Activated B cell treated with CpG ODN at 0.5 μM for 24 hours (primary cell): ENCODE data around the gene SEMA5A. TPM values are rescaled to one million over a fixed set of nuclear protein-coding genes. Genes with fewer than 3 reads are reported as not detected.

Experiments used
- ATAC-seq: fragments of 200-7000 bp; cut with Tn5 transposase; one replicate; pipeline ENCODE4 v1.10.0; 2021; ENCODE audit warnings: low read depth, mild to moderate bottlenecking, moderate library complexity
- CTCF ChIA-PET: fragments of 350-600 bp; sonication (Branson Sonifier 250); formaldehyde crosslinking; loops from one replicate; lab custom pipeline; 2021; ENCODE audit warnings: antibody characterized with exemption; lab: Charles Lee
- POLR2A ChIA-PET: fragments of 350-600 bp; sonication (Branson Sonifier 250); formaldehyde crosslinking; loops from one replicate; lab custom pipeline; 2021; ENCODE audit warnings: antibody characterized with exemption; lab: Charles Lee
- DNase-seq: peaks from one replicate; pipeline ENCODE4 v3.0.0; 2022
- H3K27ac Mint-ChIP-seq: one replicate; pipeline ENCODE4 v1.8.0; 2020; ENCODE audit warnings: mixed read lengths
- H3K27me3 Mint-ChIP-seq: one replicate; pipeline ENCODE4 v1.8.0; 2021; ENCODE audit warnings: mixed read lengths
- H3K36me3 Mint-ChIP-seq: one replicate; pipeline ENCODE4 v1.8.0; 2021; ENCODE audit warnings: low read depth, mixed read lengths
- H3K4me1 Mint-ChIP-seq: one replicate; pipeline ENCODE4 v1.8.0; 2021; ENCODE audit warnings: mixed read lengths
- H3K4me3 Mint-ChIP-seq: one replicate; pipeline ENCODE4 v1.8.0; 2020; ENCODE audit warnings: mild to moderate bottlenecking, mixed read lengths
- H3K9me3 Mint-ChIP-seq: one replicate; pipeline ENCODE4 v1.8.0; 2020; ENCODE audit warnings: mixed read lengths
- intact Hi-C: fragments of 100-400 bp; cut with micrococcal nuclease; formaldehyde crosslinking; loops from one replicate; pipeline ENCODE4 v1.15.1; 2024
- total RNA-seq: library from RNA; stranded (reverse); gene quantifications from 2 replicates; pipeline ENCODE4 v1.2.3, GENCODE V29; 2022
- TF ChIP-seq, protein P1 (sequence below): fragments of 200-600 bp; IDR thresholded peaks from one replicate; pipeline ENCODE4 v1.8.0; 2022; ENCODE audit warnings: antibody characterized with exemption, mild to moderate bottlenecking

SEMA5A gene
- total RNA-seq, 1 donor from 2014 or later = not detected

DNA sequence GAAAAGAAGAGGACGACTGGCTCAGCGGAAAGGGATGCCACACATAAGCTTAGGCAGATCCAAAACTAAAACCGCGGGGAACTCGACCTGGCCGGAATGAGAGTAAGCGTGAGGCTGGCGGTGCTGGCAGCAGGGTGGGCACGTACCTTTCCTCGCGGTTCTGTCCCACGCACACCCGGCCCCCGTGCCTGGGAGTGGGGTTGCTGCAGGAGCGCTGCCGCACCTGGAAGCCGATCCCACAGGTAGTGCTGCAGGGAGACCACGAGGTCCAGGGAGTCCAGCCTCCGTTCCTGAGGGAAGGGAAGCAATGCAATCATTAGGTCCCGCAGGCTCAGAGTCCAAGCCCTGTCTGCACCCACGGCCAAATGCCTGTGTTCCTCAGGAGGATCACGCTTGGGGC lies 427.0 kb downstream of the SEMA5A start:
- Mint-ChIP-seq H3K9me3 (no peaks in the 10 kb centered on the region), H3K27me3 (peaks cover 3% of the 10 kb centered on the region), H3K36me3 (no peaks in the 10 kb centered on the region), H3K27ac (no peak overlapping the region), H3K4me1 (no peaks in the 10 kb centered on the region), H3K4me3 (no peak overlapping the region)
- TF ChIP-seq, protein P1, sequence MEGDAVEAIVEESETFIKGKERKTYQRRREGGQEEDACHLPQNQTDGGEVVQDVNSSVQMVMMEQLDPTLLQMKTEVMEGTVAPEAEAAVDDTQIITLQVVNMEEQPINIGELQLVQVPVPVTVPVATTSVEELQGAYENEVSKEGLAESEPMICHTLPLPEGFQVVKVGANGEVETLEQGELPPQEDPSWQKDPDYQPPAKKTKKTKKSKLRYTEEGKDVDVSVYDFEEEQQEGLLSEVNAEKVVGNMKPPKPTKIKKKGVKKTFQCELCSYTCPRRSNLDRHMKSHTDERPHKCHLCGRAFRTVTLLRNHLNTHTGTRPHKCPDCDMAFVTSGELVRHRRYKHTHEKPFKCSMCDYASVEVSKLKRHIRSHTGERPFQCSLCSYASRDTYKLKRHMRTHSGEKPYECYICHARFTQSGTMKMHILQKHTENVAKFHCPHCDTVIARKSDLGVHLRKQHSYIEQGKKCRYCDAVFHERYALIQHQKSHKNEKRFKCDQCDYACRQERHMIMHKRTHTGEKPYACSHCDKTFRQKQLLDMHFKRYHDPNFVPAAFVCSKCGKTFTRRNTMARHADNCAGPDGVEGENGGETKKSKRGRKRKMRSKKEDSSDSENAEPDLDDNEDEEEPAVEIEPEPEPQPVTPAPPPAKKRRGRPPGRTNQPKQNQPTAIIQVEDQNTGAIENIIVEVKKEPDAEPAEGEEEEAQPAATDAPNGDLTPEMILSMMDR = no peak
- POLR2A ChIA-PET = no interaction called here
- intact Hi-C loops = no loop called here
- CTCF ChIA-PET = no interaction called here
- no peak for ATAC-seq
- no peak for DNase-seq

DNA sequence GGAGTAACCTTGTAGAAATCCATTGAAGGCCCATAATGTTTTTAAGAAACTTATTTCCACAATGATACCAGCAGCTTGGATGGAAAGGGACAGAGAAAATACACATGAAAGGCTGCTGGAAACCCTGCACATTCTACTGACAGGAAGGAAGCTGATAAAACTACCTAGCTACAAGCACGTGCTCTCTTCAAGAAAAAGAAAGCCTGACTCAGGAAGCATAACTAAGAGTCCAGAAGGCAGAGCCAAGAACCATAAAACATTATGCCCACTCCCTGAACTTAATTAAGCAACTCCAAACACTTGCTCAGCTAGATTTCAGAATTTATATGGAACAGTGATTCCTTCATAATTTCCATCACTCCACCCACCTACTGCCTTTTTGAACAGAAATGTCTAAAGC lies 430.8 kb downstream of the SEMA5A start:
- Mint-ChIP-seq H3K4me3 (no peak overlapping the region), H3K4me1 (no peaks in the 10 kb centered on the region), H3K36me3 (no peaks in the 10 kb centered on the region), H3K27me3 (peaks cover 3% of the 10 kb centered on the region), H3K27ac (no peak overlapping the region), H3K9me3 (no peaks in the 10 kb centered on the region)
- ATAC-seq (no peak), DNase-seq (no peak)
- ChIA-PET POLR2A (no interaction called here), CTCF (no interaction called here)
- TF ChIP-seq, protein P1 = no peak
- intact Hi-C loops = no loop called here

DNA sequence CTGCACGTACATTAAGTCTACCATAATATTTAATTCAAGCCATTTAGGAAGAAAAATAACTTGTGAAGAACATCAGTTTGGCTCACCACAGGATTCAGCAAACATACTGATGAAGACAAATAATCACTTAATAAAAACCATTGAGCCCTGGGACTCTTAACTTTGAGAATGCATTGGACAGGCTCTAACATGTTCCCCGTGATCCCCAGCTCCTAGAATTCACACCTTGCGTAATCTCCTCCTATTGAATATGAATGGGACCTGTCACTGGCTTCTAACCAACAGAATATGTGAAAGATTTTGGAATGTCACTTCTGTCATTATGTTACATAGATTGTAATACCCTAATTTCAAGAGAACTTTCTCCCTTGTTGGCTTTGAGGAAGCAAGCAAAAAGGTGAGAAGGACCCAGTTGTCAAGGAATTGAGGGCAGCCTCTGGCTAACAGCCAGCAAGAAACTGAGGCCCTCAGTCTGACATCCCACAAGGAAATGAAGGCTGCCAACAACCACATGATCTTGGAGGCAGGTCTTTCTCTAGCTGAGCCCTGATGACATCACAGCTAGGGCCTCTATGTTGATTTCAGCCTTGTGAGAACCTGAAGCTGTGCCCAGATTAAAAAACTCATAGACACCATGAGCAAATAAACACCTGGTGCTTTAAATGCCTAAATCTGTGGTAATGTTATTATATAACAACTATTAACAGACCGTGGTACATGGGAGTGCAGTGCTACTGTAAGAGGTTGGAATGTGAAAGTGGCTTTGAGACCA lies 433.2 kb downstream of the SEMA5A start:
- TF ChIP-seq, protein P1 = no peak
- DNase-seq (no peak), ATAC-seq (no peak)
- no peaks in the 10 kb centered on the region for H3K27me3 Mint-ChIP-seq
- no peaks in the 10 kb centered on the region for H3K9me3 Mint-ChIP-seq
- intact Hi-C loops = no loop called here
- no peak overlapping the region for H3K4me3 Mint-ChIP-seq
- ChIA-PET POLR2A (no interaction called here), CTCF (no interaction called here)
- no peaks in the 10 kb centered on the region for H3K36me3 Mint-ChIP-seq
- no peaks in the 10 kb centered on the region for H3K4me1 Mint-ChIP-seq
- no peak overlapping the region for H3K27ac Mint-ChIP-seq

DNA sequence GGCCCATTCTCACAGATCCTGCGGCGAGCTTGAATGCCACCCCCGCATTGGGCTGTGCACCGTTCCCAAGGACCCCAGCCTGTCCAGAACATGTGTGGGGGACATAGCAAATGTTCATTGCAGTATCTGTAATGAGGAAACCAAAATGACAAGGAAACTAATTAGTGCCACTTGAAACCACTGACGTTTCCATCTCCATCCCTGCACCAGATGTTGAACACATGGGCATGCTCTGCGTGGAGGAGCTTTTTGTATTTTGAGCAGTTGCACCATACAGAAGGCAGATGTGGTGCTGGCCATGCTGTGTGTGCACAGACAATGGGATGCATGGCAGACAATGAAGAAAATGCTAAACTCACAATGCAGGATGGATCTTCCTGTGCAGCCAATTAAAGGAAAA lies 437.7 kb downstream of the SEMA5A start:
- no peaks in the 10 kb centered on the region for H3K4me1 Mint-ChIP-seq
- H3K4me3 Mint-ChIP-seq = no peak overlapping the region
- no peak for DNase-seq
- no peak overlapping the region for H3K27ac Mint-ChIP-seq
- no peaks in the 10 kb centered on the region for H3K27me3 Mint-ChIP-seq
- intact Hi-C loops = no loop called here
- H3K36me3 Mint-ChIP-seq = no peaks in the 10 kb centered on the region
- TF ChIP-seq, protein P1 = no peak
- no peaks in the 10 kb centered on the region for H3K9me3 Mint-ChIP-seq
- POLR2A ChIA-PET = no interaction called here
- CTCF ChIA-PET = no interaction called here
- ATAC-seq = no peak

DNA sequence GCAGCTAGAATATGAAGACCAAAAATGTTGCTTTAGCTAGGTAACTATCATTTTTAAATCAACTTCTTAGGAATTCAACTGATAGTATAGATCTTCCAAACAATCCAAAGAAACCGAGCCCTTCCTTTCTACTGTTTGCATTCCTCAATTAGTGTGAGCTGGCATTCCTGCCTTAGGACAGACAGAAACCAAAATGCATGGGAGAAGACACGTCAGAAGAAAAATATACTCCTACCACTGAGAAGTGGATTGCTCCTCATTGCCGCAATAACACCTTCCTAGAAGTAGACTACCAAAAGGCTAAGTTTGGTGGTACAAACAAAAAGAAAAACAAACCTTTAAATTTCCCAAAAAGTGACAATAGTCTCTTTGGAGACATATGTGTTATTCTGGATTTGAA lies 440.0 kb downstream of the SEMA5A start:
- Mint-ChIP-seq H3K9me3 (no peaks in the 10 kb centered on the region), H3K4me1 (no peaks in the 10 kb centered on the region), H3K27ac (no peak overlapping the region), H3K36me3 (no peaks in the 10 kb centered on the region), H3K27me3 (no peaks in the 10 kb centered on the region), H3K4me3 (no peak overlapping the region)
- ChIA-PET POLR2A (no interaction called here), CTCF (no interaction called here)
- intact Hi-C loops = no loop called here
- DNase-seq = no peak
- ATAC-seq = no peak
- TF ChIP-seq, protein P1 = no peak
